SU-DHL-6 (cell line): ENCODE results near the gene XNDC1N.

Experiments used
- H2AFZ ChIP-seq: fragments of 200-600 bp; sonication (generic); 2 replicates; pipeline ENCODE4 v1.6.1; 2014; ENCODE audit warnings: low read depth, mild to moderate bottlenecking, moderate library complexity, mixed read lengths, antibody characterized with exemption, low read length; ENCODE audit not compliant: severe bottlenecking
- H3F3A ChIP-seq: fragments of 200-600 bp; shearing (Covaris generic); 2 replicates; pipeline ENCODE4 v1.6.0; 2016; ENCODE audit warnings: antibody characterized with exemption, mild to moderate bottlenecking; ENCODE audit not compliant: insufficient read depth
- H3K27ac ChIP-seq: fragments of 200-600 bp; sonication (generic); 2 replicates; pipeline ENCODE4 v1.5.1; 2016; ENCODE audit warnings: low read depth, mild to moderate bottlenecking, low read length, moderate library complexity, mixed read lengths
- H3K27me3 ChIP-seq: fragments of 200-600 bp; sonication (generic), shearing (Covaris generic); 2 replicates; pipeline ENCODE4 v1.6.0; 2014; ENCODE audit warnings: mild to moderate bottlenecking, low read length
- H3K36me3 ChIP-seq: fragments of 200-600 bp; sonication (generic); 2 replicates; pipeline ENCODE4 v1.6.1; 2014; ENCODE audit warnings: mild to moderate bottlenecking, low read length, mixed read lengths
- H3K4me2 ChIP-seq: fragments of 300-600, 200-600 bp; shearing (Covaris generic), sonication (generic); 2 replicates; pipeline ENCODE4 v1.6.0; 2014; ENCODE audit warnings: low read length, low read depth, mild to moderate bottlenecking; ENCODE audit not compliant: poor library complexity, severe bottlenecking
- H3K4me3 ChIP-seq: fragments of 200-600 bp; sonication (generic); 2 replicates; pipeline ENCODE4 v1.5.1; 2014; ENCODE audit warnings: antibody characterized with exemption, low read length, mild to moderate bottlenecking, mixed read lengths; ENCODE audit not compliant: insufficient read depth, poor library complexity, severe bottlenecking
- H3K79me2 ChIP-seq: fragments of 200-600 bp; sonication (generic); 2 replicates; pipeline ENCODE4 v1.6.1; 2014; ENCODE audit warnings: mild to moderate bottlenecking, low read length, moderate library complexity; ENCODE audit not compliant: insufficient read depth
- H3K9ac ChIP-seq: fragments of 200-600 bp; sonication (generic); 2 replicates; pipeline ENCODE4 v1.7.0; 2014; ENCODE audit warnings: mild to moderate bottlenecking, low read length
- H3K9me2 ChIP-seq: fragments of 200-600 bp; sonication (generic); replicated peaks from 2 replicates; pipeline ENCODE4 v1.6.1; 2014; ENCODE audit warnings: low read length; ENCODE audit not compliant: insufficient read depth
- H3K9me3 ChIP-seq: fragments of 200-600 bp; sonication (generic); 2 replicates; pipeline ENCODE4 v1.6.1; 2014; ENCODE audit warnings: low read length, mixed read lengths; ENCODE audit not compliant: insufficient read depth
- H4K20me1 ChIP-seq: fragments of 200-600 bp; sonication (generic); 2 replicates; pipeline ENCODE4 v1.6.1; 2014; ENCODE audit warnings: low read depth, mild to moderate bottlenecking, antibody characterized with exemption, low read length, moderate library complexity, mixed read lengths
- CTCF ChIP-seq: fragments of 200-600 bp; sonication (generic); IDR thresholded peaks from one replicate; pipeline ENCODE4 v1.5.1; 2017; ENCODE audit warnings: antibody characterized with exemption, mild to moderate bottlenecking, low read length, moderate library complexity; ENCODE audit not compliant: insufficient read depth, poor library complexity, severe bottlenecking
- EZH2phosphoT487 ChIP-seq: fragments of 200-600 bp; sonication (generic), shearing (Covaris generic); conservative IDR thresholded peaks from 2 replicates; pipeline ENCODE4 v1.6.1; 2018; ENCODE audit warnings: mild to moderate bottlenecking, antibody characterized with exemption, low read length, moderate library complexity, mixed read lengths

Gene XNDC1N

GRCh38 chr11:71946144-71946571 is 17.8 kb upstream of the XNDC1N start:
- H3K27me3 ChIP-seq, result no peaks in the 10 kb centered on the region
- H4K20me1 ChIP-seq, result no peaks in the 10 kb centered on the region
- H3K79me2 ChIP-seq, result peaks cover 23% of the 10 kb centered on the region
- H3K27ac ChIP-seq, result no peak overlapping the region
- H3K9me3 ChIP-seq, result no peaks in the 10 kb centered on the region
- H3K4me3 ChIP-seq, result no peak overlapping the region
- no peak overlapping the region for H3K9ac ChIP-seq
- H3K36me3 ChIP-seq, result no peaks in the 10 kb centered on the region
- TF ChIP-seq EZH2phosphoT487 (no peak), CTCF (no peak)
- H3K9me2 ChIP-seq, result no peaks in the 10 kb centered on the region
- H3F3A ChIP-seq, result no peaks in the 10 kb centered on the region
- H2AFZ ChIP-seq, result no peak overlapping the region
- no peak overlapping the region for H3K4me2 ChIP-seq

- no peak overlapping the region for H3K9ac ChIP-seq
- H3K9me3 ChIP-seq, result no peaks in the 10 kb centered on the region
- H3K4me2 ChIP-seq, result no peak overlapping the region
- H3K9me2 ChIP-seq, result no peaks in the 10 kb centered on the region
- H3F3A ChIP-seq, result no peaks in the 10 kb centered on the region
- TF ChIP-seq CTCF (no peak), EZH2phosphoT487 (no peak)
- H3K36me3 ChIP-seq, result no peaks in the 10 kb centered on the region
- peaks cover 33% of the 10 kb centered on the region; the same call in 1 of the 2 replicates for H3K79me2 ChIP-seq
- H2AFZ ChIP-seq, result no peak overlapping the region
- no peaks in the 10 kb centered on the region for H3K27me3 ChIP-seq
- H3K27ac ChIP-seq, result no peak overlapping the region
- no peaks in the 10 kb centered on the region for H4K20me1 ChIP-seq
- no peak overlapping the region for H3K4me3 ChIP-seq
Measured at GRCh38 chr11:71940561-71941219, 12.3 kb upstream of the XNDC1N start.

- Histone ChIP-seq H3F3A (no peaks in the 10 kb centered on the region), H3K27me3 (no peaks in the 10 kb centered on the region), H3K27ac (no peak overlapping the region), H3K79me2 (peaks cover 44% of the 10 kb centered on the region), H2AFZ (no peak overlapping the region), H3K4me3 (no peak overlapping the region), H3K4me2 (no peak overlapping the region), H4K20me1 (no peaks in the 10 kb centered on the region), H3K9ac (no peak overlapping the region), H3K36me3 (no peaks in the 10 kb centered on the region), H3K9me3 (no peaks in the 10 kb centered on the region), H3K9me2 (no peaks in the 10 kb centered on the region)
- TF ChIP-seq CTCF, result no peak
- no peak for TF ChIP-seq EZH2phosphoT487
Measured at GRCh38 chr11:71937826-71938225, 9.4 kb upstream of the XNDC1N start.
